Measurements from ENCODE around the gene MEIS1. TPM values are rescaled to one million over a fixed set of nuclear protein-coding genes. Genes with fewer than 3 reads are reported as not detected.
A peak's percentile ranks its signal among the peaks of the same experiment; 100 is the strongest.

The MEIS1 gene
- total and polyA plus RNA-seq, 2 donors (not counting 3 experiments of a cell fraction or from before 2014, with no cell fraction given) = 10.0 to 26.5 TPM

GRCh38 chr2:66438498-66438833 lies 3.5 kb downstream of the MEIS1 start:
- peaks cover 25% of the 10 kb centered on the region for H3K4me1 ChIP-seq (ENCODE audit: control insufficient read depth, extremely low read depth, insufficient read depth, low read length)
- ChIA-PET CTCF (interaction anchor here (1.1 to 4.3 kb wide), 4 partner anchors 10 to 59 kb away, joined by 3 to 26 read pairs (median 5); no protein-coding TSS in a partner anchor), POLR2A (interaction anchor here (0.6 kb wide), 2 partner anchors 131 to 958 kb away, joined by 3 to 4 read pairs; no protein-coding TSS in a partner anchor)
- H3K36me3 ChIP-seq (ENCODE audit: control insufficient read depth in 2 of 2, extremely low read depth in 1 of 2, insufficient read depth in 2 of 2, low read length in 2 of 2) = peaks cover 0 to 2% of the 10 kb centered on the region in 2 experiments
- no peak overlapping the region for H3K27ac ChIP-seq (ENCODE audit: insufficient read depth, low read depth, low read length)
- peak overlapping the region; percentile 35 for H3K9ac ChIP-seq (replicated peaks; ENCODE audit: extremely low read depth, insufficient read depth, low read length)
- H4K20me1 ChIP-seq (replicated peaks; ENCODE audit: control insufficient read depth, extremely low read depth, insufficient read depth, low read length) = no peaks in the 10 kb centered on the region
- no peak for DNase-seq (ENCODE audit: low read depth, low spot score)
- H3K4me3 ChIP-seq (replicated peaks in 1 of 3; ENCODE audit: insufficient read depth in 1 of 3, low read depth in 1 of 3, low read length in 3 of 3) = peak overlapping the region in 1 of 3 experiments; percentile 97
- peaks cover 8% of the 10 kb centered on the region for H3K79me2 ChIP-seq (ENCODE audit: control insufficient read depth, insufficient read depth, low read length)
- no peak overlapping the region for H2AFZ ChIP-seq (ENCODE audit: low read depth, low read length)
- no peak for FAIRE-seq
- intact Hi-C loops (cut with micrococcal nuclease) = loop anchor here (10.0 kb wide), 2 partner anchors 696 to 1004 kb away; partner anchors contain the start of gene SPRED2
- BruUV-seq (replicated peaks) = no TSS peak
- TF ChIP-seq POLR2AphosphoS5 (IDR thresholded peaks at IDR 0.05; ENCODE audit: insufficient read depth, low read depth, low read length) (no peak), MAX (IDR thresholded peaks at IDR 0.05; ENCODE audit: insufficient read depth, insufficient read length) (no peak)
- no peaks in the 10 kb centered on the region for H3K9me3 ChIP-seq (replicated peaks; ENCODE audit: control insufficient read depth, insufficient read depth, low read length)
- dilution Hi-C loops (cut with MboI; ENCODE audit: extremely low pct_ligation_motif_present, low sequenced_read_pairs) = no loop called here
- no peaks in the 10 kb centered on the region for H3K9me1 ChIP-seq (replicated peaks; ENCODE audit: control insufficient read depth, extremely low read depth, insufficient read depth, low read length)
- no peaks in the 10 kb centered on the region for H3K27me3 ChIP-seq (ENCODE audit: control insufficient read depth in 2 of 2, insufficient read depth in 2 of 2, low read length in 2 of 2)
- peak overlapping the region; percentile 74 for H3K4me2 ChIP-seq (ENCODE audit: insufficient read depth, low read length)

GRCh38 chr2:66438891-66439811 lies 4.2 kb downstream of the MEIS1 start:
- FAIRE-seq (peak; percentile 62), DNase-seq (ENCODE audit: low read depth, low spot score) (peak; percentile 48)
- Histone ChIP-seq H4K20me1 (replicated peaks; ENCODE audit: control insufficient read depth, extremely low read depth, insufficient read depth, low read length) (no peaks in the 10 kb centered on the region), H3K36me3 (ENCODE audit: control insufficient read depth in 2 of 2, extremely low read depth in 1 of 2, insufficient read depth in 2 of 2, low read length in 2 of 2) (peaks cover 0 to 7% of the 10 kb centered on the region in 2 experiments), H3K4me2 (ENCODE audit: insufficient read depth, low read length) (peak overlapping the region; percentile 74), H2AFZ (ENCODE audit: low read depth, low read length) (peak overlapping the region; percentile 68), H3K79me2 (ENCODE audit: control insufficient read depth, insufficient read depth, low read length) (peaks cover 8% of the 10 kb centered on the region), H3K9ac (replicated peaks; ENCODE audit: extremely low read depth, insufficient read depth, low read length) (peak overlapping the region; percentile 76), H3K9me3 (replicated peaks; ENCODE audit: control insufficient read depth, insufficient read depth, low read length) (no peaks in the 10 kb centered on the region), H3K27ac (ENCODE audit: insufficient read depth, low read depth, low read length) (peak overlapping the region; percentile 21), H3K4me3 (replicated peaks in 1 of 3; ENCODE audit: insufficient read depth in 1 of 3, low read depth in 1 of 3, low read length in 3 of 3) (peak overlapping the region; percentile 27 to 97 (median 42)), H3K4me1 (ENCODE audit: control insufficient read depth, extremely low read depth, insufficient read depth, low read length) (peaks cover 25% of the 10 kb centered on the region), H3K9me1 (replicated peaks; ENCODE audit: control insufficient read depth, extremely low read depth, insufficient read depth, low read length) (no peaks in the 10 kb centered on the region), H3K27me3 (ENCODE audit: control insufficient read depth in 2 of 2, insufficient read depth in 2 of 2, low read length in 2 of 2) (no peaks in the 10 kb centered on the region)
- CTCF ChIA-PET = interaction anchor here (0.9 to 4.3 kb wide), 11 partner anchors 11 to 1593 kb away, joined by 3 to 26 read pairs (median 3); no protein-coding TSS in a partner anchor
- POLR2A ChIA-PET = interaction anchor here (0.6 kb wide), 2 partner anchors 130 to 958 kb away, joined by 3 to 4 read pairs; no protein-coding TSS in a partner anchor
- dilution Hi-C loops (cut with MboI; ENCODE audit: extremely low pct_ligation_motif_present, low sequenced_read_pairs) (no loop called here), intact Hi-C loops (cut with micrococcal nuclease) (loop anchor here (10.0 kb wide), 2 partner anchors 696 to 1004 kb away; partner anchors contain the start of gene SPRED2)
- no TSS peak for BruUV-seq (replicated peaks)
- TF ChIP-seq FOS (IDR thresholded peaks at IDR 0.05; ENCODE audit: borderline replicate concordance, insufficient read depth, low read length) = no peak
- no peak for TF ChIP-seq EZH2 (IDR thresholded peaks at IDR 0.05; ENCODE audit: borderline replicate concordance, low read depth, low read length, severe bottlenecking)
- no peak for TF ChIP-seq MAX (IDR thresholded peaks at IDR 0.05; ENCODE audit: insufficient read depth, insufficient read length)
- no peak for TF ChIP-seq JUN (IDR thresholded peaks at IDR 0.05; ENCODE audit: borderline replicate concordance, insufficient read depth, insufficient read length, low read depth)
- TF ChIP-seq MYC (IDR thresholded peaks at IDR 0.05; ENCODE audit: low read depth, low read length) = no peak
- TF ChIP-seq GATA2 (IDR thresholded peaks at IDR 0.05; ENCODE audit: insufficient read depth, insufficient read length, low read depth, low read length) = no peak
- no peak for TF ChIP-seq CTCF (IDR thresholded peaks at IDR 0.05; ENCODE audit: extremely low read depth in 1 of 2, insufficient read depth in 1 of 2, low read depth in 1 of 2, low read length in 2 of 2)
- no peak for TF ChIP-seq POLR2AphosphoS5 (IDR thresholded peaks at IDR 0.05; ENCODE audit: insufficient read depth, low read depth, low read length)
- TF ChIP-seq POLR2A (IDR thresholded peaks at IDR 0.05; ENCODE audit: low read depth, low read length) = no peak

Measured in endothelial cell of umbilical vein (primary cell).